ENCODE data around the gene CBLC.

Gene CBLC

GRCh38 chr19:44757057-44757734 lies 20.5 kb upstream of the CBLC start:
- ChIA-PET POLR2A (interaction anchor here (0.8 kb wide), 1 partner anchor 9 kb away, joined by 3 read pairs; no protein-coding TSS in a partner anchor), CTCF (interaction anchor here (1.1 to 1.2 kb wide), 4 partner anchors 9 to 33 kb away, joined by 3 to 6 read pairs (median 4); no protein-coding TSS in a partner anchor)
- no peak for DNase-seq (ENCODE audit: extremely low spot score)
- TF ChIP-seq CTCF (IDR thresholded peaks at IDR 0.05; ENCODE audit: control extremely low read depth, extremely low read depth, low read depth, missing control alignments), result no peak

- CTCF ChIA-PET, result interaction anchor here (1.0 to 1.2 kb wide), 5 partner anchors 8 to 34 kb away, joined by 3 to 6 read pairs (median 4); no protein-coding TSS in a partner anchor
- no peak for DNase-seq (ENCODE audit: extremely low spot score)
- POLR2A ChIA-PET, result interaction anchor here (0.8 kb wide), 1 partner anchor 8 kb away, joined by 3 read pairs; no protein-coding TSS in a partner anchor
- no peak for TF ChIP-seq CTCF (IDR thresholded peaks at IDR 0.05; ENCODE audit: control extremely low read depth, extremely low read depth, low read depth, missing control alignments)
Measured at GRCh38 chr19:44757735-44758505, 19.8 kb upstream of the CBLC start.

GRCh38 chr19:44758596-44758995 lies 19.1 kb upstream of the CBLC start:
- no peak for TF ChIP-seq CTCF (IDR thresholded peaks at IDR 0.05; ENCODE audit: control extremely low read depth, extremely low read depth, low read depth, missing control alignments)
- POLR2A ChIA-PET, result no interaction called here
- no peak for DNase-seq (ENCODE audit: extremely low spot score)
- CTCF ChIA-PET, result interaction anchor here (1.0 to 1.1 kb wide), 2 partner anchors 12 to 25 kb away, joined by 3 to 4 read pairs; no protein-coding TSS in a partner anchor

- CTCF ChIA-PET, result interaction anchor here (1.0 kb wide), 2 partner anchors 11 to 36 kb away, joined by 3 to 4 read pairs; no protein-coding TSS in a partner anchor
Measured at GRCh38 chr19:44759083-44759804, 18.4 kb upstream of the CBLC start.

GRCh38 chr19:44762038-44762437 lies 15.7 kb upstream of the CBLC start:
- TF ChIP-seq CTCF (IDR thresholded peaks at IDR 0.05; ENCODE audit: control extremely low read depth, extremely low read depth, low read depth, missing control alignments), result no peak
- DNase-seq (ENCODE audit: extremely low spot score), result no peak
- ChIA-PET POLR2A (no interaction called here), CTCF (interaction anchor here (1.5 to 2.0 kb wide), 2 partner anchors 9 to 38 kb away, joined by 3 to 5 read pairs; no protein-coding TSS in a partner anchor)

More at GRCh38 chr19:44759083-44759804, 18.4 kb upstream of the CBLC start:
- no peak for DNase-seq (ENCODE audit: extremely low spot score)
- TF ChIP-seq CTCF (IDR thresholded peaks at IDR 0.05; ENCODE audit: control extremely low read depth, extremely low read depth, low read depth, missing control alignments), result no peak
- POLR2A ChIA-PET, result interaction anchor here (0.5 to 0.6 kb wide), 2 partner anchors 16 to 36 kb away, joined by 3 to 6 read pairs; no protein-coding TSS in a partner anchor
